Left renal cortex interstitium (tissue), 4 donors: Measurements from ENCODE around the gene RBBP6. TPM values are rescaled to one million over a fixed set of nuclear protein-coding genes. Genes with fewer than 3 reads are reported as not detected.
"Not testable (repeated sequence)": the region's sequence is repeated elsewhere in the genome, so short reads cannot be mapped to it uniquely, and the experiment has no call there.

Source experiments
- DNase-seq, 4 donors: peaks; one replicate each; pipeline ENCODE4 v3.0.0-alpha.2; 2013; ENCODE audit warnings: low read depth in 4 of 4, low spot score in 2 of 4, missing footprints in 1 of 4
- polyA plus RNA-seq, 4 donors: library from polyadenylated mRNA; unstranded; fragments of 120-200 nt; gene quantifications; one replicate each; pipeline ENCODE4 v1.2.1, GENCODE V29; 2013; ENCODE audit not compliant: insufficient read length in 4 of 4

Gene RBBP6, protein sequence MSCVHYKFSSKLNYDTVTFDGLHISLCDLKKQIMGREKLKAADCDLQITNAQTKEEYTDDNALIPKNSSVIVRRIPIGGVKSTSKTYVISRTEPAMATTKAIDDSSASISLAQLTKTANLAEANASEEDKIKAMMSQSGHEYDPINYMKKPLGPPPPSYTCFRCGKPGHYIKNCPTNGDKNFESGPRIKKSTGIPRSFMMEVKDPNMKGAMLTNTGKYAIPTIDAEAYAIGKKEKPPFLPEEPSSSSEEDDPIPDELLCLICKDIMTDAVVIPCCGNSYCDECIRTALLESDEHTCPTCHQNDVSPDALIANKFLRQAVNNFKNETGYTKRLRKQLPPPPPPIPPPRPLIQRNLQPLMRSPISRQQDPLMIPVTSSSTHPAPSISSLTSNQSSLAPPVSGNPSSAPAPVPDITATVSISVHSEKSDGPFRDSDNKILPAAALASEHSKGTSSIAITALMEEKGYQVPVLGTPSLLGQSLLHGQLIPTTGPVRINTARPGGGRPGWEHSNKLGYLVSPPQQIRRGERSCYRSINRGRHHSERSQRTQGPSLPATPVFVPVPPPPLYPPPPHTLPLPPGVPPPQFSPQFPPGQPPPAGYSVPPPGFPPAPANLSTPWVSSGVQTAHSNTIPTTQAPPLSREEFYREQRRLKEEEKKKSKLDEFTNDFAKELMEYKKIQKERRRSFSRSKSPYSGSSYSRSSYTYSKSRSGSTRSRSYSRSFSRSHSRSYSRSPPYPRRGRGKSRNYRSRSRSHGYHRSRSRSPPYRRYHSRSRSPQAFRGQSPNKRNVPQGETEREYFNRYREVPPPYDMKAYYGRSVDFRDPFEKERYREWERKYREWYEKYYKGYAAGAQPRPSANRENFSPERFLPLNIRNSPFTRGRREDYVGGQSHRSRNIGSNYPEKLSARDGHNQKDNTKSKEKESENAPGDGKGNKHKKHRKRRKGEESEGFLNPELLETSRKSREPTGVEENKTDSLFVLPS (N-terminal part only)
- 10 to 100 TPM; 60.7 to 90.6 (median 78.3) TPM for polyA plus RNA-seq

DNA sequence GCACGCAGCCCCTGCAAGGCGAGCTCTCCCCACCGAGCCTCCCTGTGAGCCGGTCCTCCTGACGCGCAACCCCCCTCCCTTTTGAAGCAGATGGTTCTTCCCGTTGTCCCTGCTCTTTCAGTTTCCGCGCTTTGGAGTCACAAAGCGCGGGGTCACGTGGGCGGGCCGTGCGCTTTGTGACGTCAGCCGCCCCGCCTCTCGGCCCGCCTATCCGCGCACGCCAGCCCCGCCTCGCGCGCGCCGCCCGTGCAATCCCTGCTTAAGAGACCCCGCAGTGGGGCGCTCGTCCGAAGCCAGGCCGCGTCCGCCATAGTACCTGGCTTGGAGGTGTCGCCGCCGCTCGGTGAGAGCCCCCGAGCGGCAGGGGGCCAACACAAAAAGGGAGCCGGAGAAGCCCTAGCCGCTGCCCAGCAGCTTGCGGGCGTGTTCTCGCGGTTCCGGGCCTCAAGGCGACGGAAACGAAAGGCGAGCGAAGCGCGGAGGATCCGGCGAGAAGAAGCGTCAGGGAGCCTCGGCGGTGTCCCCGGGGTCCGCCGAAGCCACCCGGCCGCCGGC, at the start of gene RBBP6:
Gene RBBP6 (plus strand): TSS at position 272 of the 555 bp plus-strand sequence. CDS start 1,061 bp downstream, outside the sequence.
- DNase-seq: peak; percentile 88 to 93 (median 92)

DNA sequence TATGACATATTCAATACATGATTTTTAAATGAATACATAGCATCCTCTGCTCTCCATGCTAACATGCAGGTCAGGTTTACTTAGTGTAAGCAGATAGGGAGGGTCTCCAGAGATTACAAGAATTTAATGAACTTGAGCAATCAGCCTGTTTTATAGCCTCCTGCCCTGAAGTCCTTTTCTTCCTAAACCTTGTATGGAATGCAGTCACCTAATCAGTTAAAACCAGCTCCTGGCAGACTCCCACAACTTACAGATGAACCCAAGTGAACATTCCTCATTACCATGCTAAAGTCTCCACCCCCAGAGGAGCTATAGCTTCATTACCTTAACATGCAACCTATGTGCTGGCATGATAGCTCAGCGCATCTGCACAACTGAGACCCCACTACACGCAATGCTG, 48.5 kb upstream of the RBBP6 start:
- DNase-seq: no peak

DNA sequence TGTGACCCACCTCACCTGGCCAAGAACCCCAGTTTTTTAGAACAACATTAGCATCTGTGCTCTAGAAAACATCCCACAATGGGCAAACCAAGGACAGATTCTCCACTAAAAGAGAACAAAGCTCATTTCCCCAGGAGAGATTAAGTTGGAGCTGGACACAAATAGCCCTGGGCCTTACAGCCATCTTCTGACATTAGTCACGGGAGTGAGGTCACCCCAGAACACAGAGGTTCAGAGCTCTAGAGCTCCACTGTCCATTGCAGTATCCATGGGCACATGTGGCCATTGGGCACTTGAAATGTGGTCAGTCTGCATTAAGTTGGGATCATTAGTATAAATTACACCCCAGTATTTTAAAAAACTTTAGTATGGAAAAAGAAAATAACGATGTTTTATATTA, 47.6 kb upstream of the RBBP6 start:
- no peak for DNase-seq

DNA sequence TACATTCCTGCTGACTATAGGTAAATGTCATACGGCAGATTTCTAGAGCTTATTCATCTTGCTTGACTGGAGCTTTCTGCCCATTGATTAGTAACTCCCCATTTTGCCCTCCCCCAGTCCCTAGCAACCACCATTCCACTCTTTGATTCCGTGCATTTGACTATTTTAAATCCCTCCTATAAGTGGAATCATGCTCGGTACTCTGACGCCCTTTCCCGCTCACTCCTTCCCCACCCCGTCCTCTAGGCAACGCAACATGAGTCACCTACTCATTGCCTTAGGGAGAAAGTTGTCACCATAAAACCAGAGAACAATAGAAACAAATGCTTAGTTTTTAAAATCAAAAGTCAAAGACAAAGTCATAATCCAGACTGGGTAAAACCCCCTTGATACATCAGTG, 45.5 kb upstream of the RBBP6 start:
- DNase-seq: no peak

DNA sequence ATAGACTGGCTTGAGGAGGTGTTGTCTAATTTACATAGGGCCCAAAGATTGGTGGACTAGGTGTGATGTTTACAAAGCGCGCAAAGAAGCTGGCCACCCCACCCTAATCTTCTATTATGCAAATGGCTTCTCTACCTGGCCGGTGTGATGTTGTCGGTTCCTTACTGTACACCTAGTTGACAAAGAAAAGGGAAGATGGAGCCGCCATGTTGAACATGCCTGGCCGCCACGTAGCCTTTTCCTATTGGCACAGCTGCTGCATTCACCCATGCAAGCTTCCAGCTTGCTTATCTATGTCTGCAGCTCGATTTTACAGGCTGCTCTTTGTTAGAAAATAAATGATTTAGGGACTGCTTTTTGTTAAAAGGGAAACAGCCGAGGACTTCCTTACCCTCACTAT, 44.2 kb upstream of the RBBP6 start:
- not testable (repeated sequence) for DNase-seq

DNA sequence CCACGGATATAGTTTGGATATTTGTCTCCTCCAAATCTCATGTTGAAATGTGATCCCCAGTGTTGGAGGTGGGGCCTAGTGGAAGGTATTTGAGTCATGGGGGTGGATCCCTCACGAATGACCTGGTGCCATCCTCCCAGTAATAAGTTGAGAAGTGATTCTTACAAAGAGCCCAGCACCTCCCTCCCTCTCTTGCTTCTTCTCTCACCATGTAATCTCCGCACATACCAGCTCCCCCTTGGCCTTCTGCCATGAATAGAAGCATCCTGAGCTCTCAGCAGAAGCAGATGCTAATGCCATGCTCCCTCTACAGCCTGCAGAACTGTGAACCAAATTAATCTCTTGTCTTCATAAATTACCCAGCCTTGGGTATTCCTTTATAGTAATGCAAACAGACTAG, 41.9 kb upstream of the RBBP6 start:
- no peak for DNase-seq

DNA sequence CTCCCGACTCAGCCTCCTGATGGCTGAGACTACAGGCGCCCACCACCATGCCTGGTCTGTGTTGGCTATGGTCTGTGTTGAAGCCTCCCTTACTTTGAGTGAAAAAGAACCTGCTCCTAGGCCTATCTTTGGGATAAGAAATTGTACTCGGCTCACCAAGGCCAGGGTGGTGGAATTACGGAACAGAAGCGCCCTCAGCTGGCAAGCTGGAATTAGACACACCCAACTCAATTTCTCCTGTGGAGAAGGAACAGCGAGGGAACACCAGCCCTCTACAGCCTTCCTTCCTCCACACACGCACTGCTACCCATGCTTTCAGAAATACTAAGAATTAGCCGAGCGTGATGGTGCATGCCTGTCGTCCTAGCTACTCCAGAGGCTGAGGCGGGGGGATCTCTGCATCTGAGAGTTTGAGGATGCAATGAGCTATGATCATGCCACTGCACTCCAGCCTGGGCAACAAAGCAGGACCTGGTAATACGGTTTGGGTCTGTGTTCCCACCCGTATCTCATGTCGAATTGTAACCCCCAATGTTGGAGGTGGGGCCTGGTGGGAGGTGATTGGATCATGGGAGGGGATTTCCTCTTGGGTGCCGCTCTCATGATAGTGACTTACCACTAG, 40.1 kb upstream of the RBBP6 start:
- peak in 1 of 4 donors; percentile 12 for DNase-seq

DNA sequence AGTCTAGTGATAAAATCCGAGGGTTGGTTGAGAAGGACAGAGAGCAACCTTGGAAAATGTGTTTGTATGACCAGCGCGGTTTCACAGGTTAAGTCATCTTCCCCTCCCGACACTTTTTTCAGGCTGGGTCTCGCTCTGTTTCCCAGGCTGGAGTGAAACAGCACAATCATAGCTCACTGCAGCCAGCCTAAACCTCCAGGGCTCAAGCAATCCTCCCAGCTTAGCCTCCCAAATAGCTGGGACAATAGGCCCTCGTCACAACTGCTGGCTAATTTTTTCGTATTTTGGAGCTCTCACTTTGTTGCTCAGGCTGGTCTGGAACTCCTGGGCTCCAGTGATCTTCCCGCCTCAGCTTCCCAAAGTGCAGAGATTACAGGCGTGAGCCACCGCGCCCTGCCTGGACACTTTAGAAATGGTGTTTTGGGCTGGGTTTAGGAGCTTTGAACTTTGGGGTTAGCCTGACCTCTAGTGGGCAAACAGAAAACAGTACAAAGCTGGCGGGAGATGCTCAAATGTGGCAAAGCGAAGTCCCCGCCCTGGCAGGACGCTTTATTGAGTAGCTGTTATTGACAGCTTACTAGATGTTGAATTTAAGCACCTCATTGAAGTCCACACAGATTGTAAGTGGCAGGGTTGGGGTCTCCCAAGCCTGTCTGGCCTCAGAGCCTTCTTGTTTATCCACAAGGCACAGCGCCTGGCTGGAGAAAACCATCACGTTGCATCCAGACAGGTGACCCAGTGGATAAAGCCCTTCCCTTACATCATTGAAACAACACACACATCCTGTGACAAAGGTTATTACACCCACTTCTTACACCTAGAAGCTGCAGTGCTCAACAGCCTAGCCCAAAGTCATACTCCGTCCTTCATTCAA, 34.7 kb upstream of the RBBP6 start:
- DNase-seq: peak in 2 of 4 donors; percentile 24 to 46

DNA sequence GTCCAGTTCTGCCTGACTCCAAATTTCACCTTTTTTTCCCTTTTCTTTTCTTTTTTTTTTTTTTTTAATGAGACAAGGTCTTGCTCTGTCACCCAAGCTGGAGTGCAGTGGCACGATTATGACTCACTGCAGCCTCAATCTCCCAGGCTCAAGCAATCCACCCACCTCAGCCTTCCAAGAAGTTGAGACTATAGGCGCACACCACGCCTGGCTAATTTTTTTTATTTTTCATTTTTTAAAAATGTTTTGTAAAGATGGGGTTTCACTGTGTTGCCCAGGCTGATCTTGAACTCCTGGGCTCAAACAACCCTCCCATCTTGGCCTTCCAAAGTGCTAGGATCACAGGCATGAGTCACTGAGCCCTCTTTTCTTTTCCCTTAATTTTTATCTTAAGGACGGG, 33.4 kb upstream of the RBBP6 start:
- no peak for DNase-seq

DNA sequence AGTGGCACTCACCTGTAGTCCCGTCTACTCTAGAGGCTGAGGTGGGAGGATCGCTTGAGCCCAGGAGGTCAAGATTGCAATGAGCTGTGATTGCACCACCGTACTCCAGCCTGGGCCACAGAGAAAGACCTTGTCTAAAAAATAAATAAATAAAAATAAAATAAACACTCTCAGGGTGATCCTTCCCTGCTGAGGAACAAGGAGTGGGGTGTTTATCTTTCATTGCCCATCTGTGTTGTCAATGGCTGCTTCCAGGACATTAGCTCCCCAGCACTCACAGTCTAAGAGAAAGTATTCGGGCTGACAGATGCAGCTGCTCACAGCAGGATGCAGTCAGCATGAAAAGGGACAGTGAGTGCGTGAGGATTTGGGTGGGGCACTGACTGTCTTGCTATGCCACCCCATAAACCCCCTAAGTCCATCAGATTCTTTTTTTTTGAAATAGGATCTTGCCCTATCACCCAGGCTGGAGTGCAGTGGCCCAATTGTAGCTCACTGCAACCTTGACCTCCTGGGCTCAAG, 31.3 kb upstream of the RBBP6 start:
- DNase-seq: no peak

DNA sequence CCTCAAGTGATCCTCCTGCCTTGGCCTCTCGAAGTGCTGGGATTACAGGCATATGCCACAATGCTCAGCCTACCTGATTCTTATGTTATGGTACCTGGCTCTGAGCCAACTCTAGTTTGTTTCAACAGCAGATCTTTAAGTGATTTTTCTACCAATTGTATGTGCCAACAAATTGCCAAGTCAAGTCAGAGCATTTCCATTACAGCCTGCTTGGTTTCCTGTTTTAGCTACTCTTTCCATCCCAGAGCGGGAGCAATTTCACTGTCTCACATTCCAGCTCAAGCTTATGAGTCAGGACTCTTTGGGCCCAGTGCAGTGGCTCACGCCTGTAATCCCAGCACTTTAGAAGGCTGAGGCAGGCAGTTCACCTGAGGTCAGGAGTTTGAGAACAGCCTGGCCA, 30.8 kb upstream of the RBBP6 start:
- no peak for DNase-seq

DNA sequence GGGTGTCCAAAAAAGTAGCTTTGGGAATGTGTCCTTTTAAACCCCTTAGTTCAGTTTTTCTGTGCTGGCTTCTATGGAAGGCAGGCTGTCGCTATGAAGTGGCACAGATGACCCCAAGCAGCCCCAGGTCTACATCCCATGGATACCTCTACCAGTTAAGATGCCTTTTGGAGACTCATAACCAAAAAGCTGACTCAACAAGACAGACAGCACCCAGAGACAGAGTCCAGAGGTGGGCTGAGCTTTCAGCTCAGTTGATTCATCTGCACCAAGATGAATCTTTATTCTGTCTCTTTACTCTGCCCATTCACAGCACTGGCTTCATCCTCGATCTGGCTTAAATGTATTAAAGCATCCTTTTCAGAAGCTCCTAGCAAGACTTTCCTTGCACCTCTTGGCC, 29.8 kb upstream of the RBBP6 start:
- no peak for DNase-seq

DNA sequence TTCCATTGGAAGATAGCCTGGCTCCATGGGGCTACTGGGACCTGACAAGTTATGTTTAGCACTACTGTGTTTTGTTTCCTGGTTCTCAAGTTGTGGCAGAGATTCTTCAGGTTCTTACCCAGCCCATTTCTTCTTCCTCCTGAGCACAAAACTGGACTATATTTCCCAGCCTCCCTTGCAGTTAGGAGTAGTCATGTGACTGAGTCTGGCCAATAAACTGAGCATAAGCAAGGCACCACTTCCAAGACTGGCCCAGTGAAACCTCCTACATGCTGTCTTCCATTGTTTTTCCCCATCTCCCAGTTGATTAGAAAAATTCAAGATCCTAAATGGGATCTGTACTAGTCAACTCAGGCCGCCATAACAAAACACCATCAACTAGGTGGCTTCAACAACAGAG, 28.2 kb upstream of the RBBP6 start:
- no peak for DNase-seq

DNA sequence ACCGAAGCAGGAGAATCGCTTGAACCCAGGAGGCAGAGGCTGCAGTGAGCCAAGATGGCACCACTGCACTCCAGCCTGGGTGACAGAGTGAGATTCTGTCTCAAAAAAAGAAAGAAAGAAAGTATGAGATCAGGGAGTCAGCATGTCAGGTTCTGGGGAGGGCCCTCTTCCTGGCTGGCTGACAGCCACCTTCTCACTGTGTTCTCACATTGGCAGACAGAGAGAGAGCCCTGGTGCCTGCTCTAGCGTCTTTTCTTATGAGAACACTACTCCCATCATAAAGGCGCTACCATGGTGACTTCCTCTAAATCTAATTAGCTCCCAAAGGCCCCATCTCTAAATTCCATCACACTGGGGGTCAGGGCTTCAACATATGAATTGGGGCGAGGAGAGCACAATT, 27.6 kb upstream of the RBBP6 start:
- no peak for DNase-seq

DNA sequence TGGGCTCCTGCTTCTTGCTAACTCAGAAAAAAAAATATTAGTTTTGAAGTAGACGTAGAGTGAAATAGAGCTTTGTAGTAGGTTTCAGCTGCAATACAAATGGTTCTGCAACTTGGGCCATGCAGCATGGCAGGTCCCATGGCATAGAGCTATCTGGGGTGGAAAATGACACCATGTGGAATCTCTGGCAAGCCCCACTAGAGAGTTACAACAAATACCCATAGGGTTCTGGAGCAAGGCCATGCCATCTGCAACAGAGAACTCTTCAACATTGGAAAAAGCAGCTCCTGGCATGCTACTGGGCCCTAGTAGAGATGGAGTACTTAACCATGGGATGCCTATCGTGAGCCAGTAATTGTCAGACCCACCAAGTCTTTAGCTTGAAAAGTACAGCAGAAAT, 25.3 kb upstream of the RBBP6 start:
- DNase-seq: no peak

DNA sequence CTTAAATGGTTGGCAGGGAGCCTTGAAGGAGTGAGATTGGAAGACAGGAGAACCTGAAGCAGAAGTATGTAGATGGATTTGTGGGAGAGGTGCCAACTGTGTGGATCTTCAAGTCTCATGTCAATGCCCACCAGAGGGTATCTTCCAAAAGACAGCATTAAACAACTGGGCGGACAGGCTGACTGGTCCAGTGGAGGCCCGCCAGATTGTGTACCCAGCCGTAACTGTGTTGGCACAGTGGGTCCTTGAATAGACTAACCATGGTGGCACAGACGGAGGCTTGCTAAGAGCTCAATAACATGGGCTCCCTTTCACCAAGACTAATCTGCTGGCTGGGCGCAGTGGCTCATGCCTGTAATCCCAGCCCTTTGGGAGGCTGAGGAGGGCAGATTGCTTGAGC, 24.2 kb upstream of the RBBP6 start:
- no peak for DNase-seq

DNA sequence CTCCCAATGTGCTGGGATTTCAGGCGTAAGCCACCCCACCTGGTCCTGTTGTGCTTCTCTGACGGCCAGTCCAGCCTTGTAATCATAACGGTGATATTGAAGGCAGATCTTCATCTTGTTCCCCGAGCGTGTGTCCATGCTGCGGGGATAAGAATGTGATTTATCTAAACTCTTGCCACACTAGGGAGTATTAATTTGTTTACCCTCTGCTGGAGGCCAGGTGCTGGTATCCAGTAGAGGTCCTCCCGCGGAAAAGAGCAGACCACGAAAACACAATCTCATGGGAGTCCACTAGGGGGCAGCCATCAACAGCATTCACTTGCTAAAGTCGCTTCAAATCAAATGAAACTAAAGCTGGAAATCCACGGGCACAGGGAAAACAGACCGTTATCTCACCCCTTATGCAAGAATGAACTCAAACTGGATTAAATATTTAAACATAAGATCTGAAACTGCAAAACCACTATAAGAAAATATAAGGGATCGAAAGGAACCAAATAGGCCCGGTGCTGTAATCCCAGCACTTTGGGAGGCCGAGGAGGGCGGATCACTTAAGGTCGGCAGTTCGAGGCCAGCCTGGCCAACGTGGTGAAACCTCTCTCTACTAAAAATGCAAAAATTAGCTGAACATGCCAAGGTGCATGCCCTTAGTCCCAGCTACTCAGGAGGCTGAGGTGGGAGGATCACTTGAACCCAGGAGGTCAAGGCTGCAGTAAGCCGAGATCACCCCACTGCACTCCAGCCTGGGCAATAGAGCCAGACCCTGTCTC, 22.3 kb upstream of the RBBP6 start:
- DNase-seq: peak; percentile 48 to 75 (median 54)

DNA sequence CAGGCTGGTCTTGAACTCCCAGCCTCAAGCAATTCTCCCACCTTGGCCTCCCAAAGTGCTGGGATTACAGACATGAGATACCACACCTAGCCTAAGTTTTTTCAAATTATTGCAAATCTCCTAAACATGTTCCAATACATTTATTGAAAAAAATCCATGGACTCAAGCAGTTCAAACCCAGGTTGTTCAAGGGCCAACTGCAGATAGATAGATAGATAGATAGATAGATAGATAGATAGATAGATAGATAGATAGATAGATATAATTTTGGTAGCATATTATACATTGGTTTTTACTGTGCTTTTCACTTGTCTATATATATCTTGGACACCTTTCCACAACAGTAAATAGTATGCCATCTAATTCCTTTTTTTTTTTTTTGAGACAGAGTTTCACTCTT, 20.9 kb upstream of the RBBP6 start:
- no peak for DNase-seq

DNA sequence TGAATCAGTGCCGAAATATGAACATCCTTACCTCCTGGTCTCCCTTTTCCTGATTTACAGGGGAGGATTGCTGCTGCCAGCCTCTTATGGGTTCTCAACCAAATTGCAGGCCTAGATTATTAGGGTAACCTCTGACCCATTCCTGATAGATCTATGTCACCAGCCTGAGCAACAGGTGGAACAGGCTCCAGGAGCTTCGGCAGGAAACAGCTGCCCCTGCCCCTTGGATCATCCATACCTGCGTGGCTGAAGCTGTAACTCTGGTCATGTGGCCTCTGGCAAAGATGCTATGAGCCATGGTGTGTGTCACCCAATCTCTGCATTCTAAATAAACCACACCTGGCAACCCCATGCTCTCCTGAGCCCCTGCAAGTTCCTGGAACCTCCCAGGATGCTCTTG, 18.4 kb upstream of the RBBP6 start:
- no peak for DNase-seq
